ENCODE data around the gene HTR6. TPM values are rescaled to one million over a fixed set of nuclear protein-coding genes. Genes with fewer than 3 reads are reported as not detected.

Gene HTR6
- total RNA-seq, 1 experiment from 2014 or later: not detected

- no peaks in the 10 kb centered on the region for H4K20me1 ChIP-seq (ENCODE audit: insufficient read depth)
- intact Hi-C loops (cut with micrococcal nuclease; ENCODE audit: unreplicated experiment): no loop called here
- no peaks in the 10 kb centered on the region for H3K4me1 ChIP-seq (replicated peaks; ENCODE audit: insufficient read depth)
- H3K4me2 ChIP-seq: no peak overlapping the region
- no peaks in the 10 kb centered on the region for H3K27me3 ChIP-seq (ENCODE audit: insufficient read depth, low read depth)
- POLR2A ChIA-PET (ENCODE audit: unreplicated experiment): no interaction called here
- no peaks in the 10 kb centered on the region for H3K9me2 ChIP-seq (ENCODE audit: insufficient read depth)
- no TSS peak for BruUV-seq (replicated peaks)
- no peak for DNase-seq
- no peaks in the 10 kb centered on the region for H3K36me3 ChIP-seq (ENCODE audit: low read depth)
- CTCF ChIA-PET: interaction anchor here (0.7 kb wide), 1 partner anchor 20 kb away, joined by 3 read pairs; no protein-coding TSS in a partner anchor
- TF ChIP-seq EZH2 (IDR thresholded peaks at IDR 0.05; ENCODE audit: low read depth): no peak
- no peak for TF ChIP-seq CTCF (conservative IDR thresholded peaks at IDR 0.05)
- no peaks in the 10 kb centered on the region for H3K79me2 ChIP-seq (ENCODE audit: low read depth)
- H2AFZ ChIP-seq: no peak overlapping the region
- H3K9me3 ChIP-seq (ENCODE audit: insufficient read depth, low read depth): no peaks in the 10 kb centered on the region
- H3K27ac ChIP-seq: no peak overlapping the region
- H3F3A ChIP-seq (ENCODE audit: insufficient read depth, low read depth): no peaks in the 10 kb centered on the region
- H3K4me3 ChIP-seq: no peak overlapping the region
These were observed 46.3 kb downstream of the HTR6 start for GRCh38 chr1:19710825-19711611.

GRCh38 chr1:19712928-19713327 lies 48.3 kb downstream of the HTR6 start:
- Histone ChIP-seq H3K9me2 (ENCODE audit: insufficient read depth) (no peaks in the 10 kb centered on the region), H2AFZ (no peak overlapping the region), H3K4me1 (replicated peaks; ENCODE audit: insufficient read depth) (no peaks in the 10 kb centered on the region), H3F3A (ENCODE audit: insufficient read depth, low read depth) (no peaks in the 10 kb centered on the region), H3K4me2 (no peak overlapping the region), H3K27ac (no peak overlapping the region), H3K4me3 (no peak overlapping the region), H3K27me3 (ENCODE audit: insufficient read depth, low read depth) (no peaks in the 10 kb centered on the region), H3K79me2 (ENCODE audit: low read depth) (no peaks in the 10 kb centered on the region), H4K20me1 (ENCODE audit: insufficient read depth) (no peaks in the 10 kb centered on the region), H3K9me3 (ENCODE audit: insufficient read depth, low read depth) (no peaks in the 10 kb centered on the region), H3K36me3 (ENCODE audit: low read depth) (no peaks in the 10 kb centered on the region)
- DNase-seq: no peak
- TF ChIP-seq EZH2 (IDR thresholded peaks at IDR 0.05; ENCODE audit: low read depth) (no peak), CTCF (conservative IDR thresholded peaks at IDR 0.05) (no peak)
- ChIA-PET CTCF (no interaction called here), POLR2A (ENCODE audit: unreplicated experiment) (no interaction called here)
- intact Hi-C loops (cut with micrococcal nuclease; ENCODE audit: unreplicated experiment): no loop called here
- BruUV-seq (replicated peaks): no TSS peak

- H3K27ac ChIP-seq: no peak overlapping the region
- no peak overlapping the region for H3K4me3 ChIP-seq
- no peaks in the 10 kb centered on the region for H4K20me1 ChIP-seq (ENCODE audit: insufficient read depth)
- no peak overlapping the region for H3K4me2 ChIP-seq
- peak; percentile 75 to 88 for DNase-seq
- H3K9me3 ChIP-seq (ENCODE audit: insufficient read depth, low read depth): no peaks in the 10 kb centered on the region
- H3K79me2 ChIP-seq (ENCODE audit: low read depth): no peaks in the 10 kb centered on the region
- TF ChIP-seq EZH2 (IDR thresholded peaks at IDR 0.05; ENCODE audit: low read depth) (no peak), CTCF (conservative IDR thresholded peaks at IDR 0.05) (peak; percentile 75)
- CTCF ChIA-PET: interaction anchor here (0.6 to 1.2 kb wide), 3 partner anchors 12 to 820 kb away, joined by 3 to 6 read pairs (median 3); partner anchors contain the start of gene OTUD3
- no TSS peak for BruUV-seq (replicated peaks)
- intact Hi-C loops (cut with micrococcal nuclease; ENCODE audit: unreplicated experiment): no loop called here
- no peaks in the 10 kb centered on the region for H3K27me3 ChIP-seq (ENCODE audit: insufficient read depth, low read depth)
- no peaks in the 10 kb centered on the region for H3K9me2 ChIP-seq (ENCODE audit: insufficient read depth)
- H2AFZ ChIP-seq: no peak overlapping the region
- H3K36me3 ChIP-seq (ENCODE audit: low read depth): no peaks in the 10 kb centered on the region
- H3K4me1 ChIP-seq (replicated peaks; ENCODE audit: insufficient read depth): no peaks in the 10 kb centered on the region
- H3F3A ChIP-seq (ENCODE audit: insufficient read depth, low read depth): no peaks in the 10 kb centered on the region
- POLR2A ChIA-PET (ENCODE audit: unreplicated experiment): no interaction called here
These were observed 50.9 kb downstream of the HTR6 start for GRCh38 chr1:19715334-19716203.

Data from PC-9 (cell line).